Endothelial cell of umbilical vein (primary cell): Measurements from ENCODE around the gene TSPAN5. TPM values are rescaled to one million over a fixed set of nuclear protein-coding genes. Genes with fewer than 3 reads are reported as not detected.

Experiments
- BruUV-seq: library from RNA; stranded (reverse); fragments of 400-500 nt; replicated peaks from 2 replicates; lab custom pipeline; 2021; lab: Mats Ljungman, UMichigan
- CTCF ChIA-PET: fragments of 300-600, 350-600 bp; sonication (Branson Sonifier 250); formaldehyde crosslinking; loops from one replicate; lab custom pipeline; 2021; ENCODE audit warnings: antibody characterized with exemption, inconsistent platforms; lab: Charles Lee
- POLR2A ChIA-PET: fragments of 300-600, 350-600 bp; sonication (Branson Sonifier 250); formaldehyde crosslinking; loops from one replicate; lab custom pipeline; 2021; ENCODE audit warnings: antibody characterized with exemption, inconsistent platforms; lab: Charles Lee
- DNase-seq: peaks from one replicate; pipeline ENCODE4 v3.0.0-alpha.2; 2011; ENCODE audit warnings: low read depth, low spot score
- FAIRE-seq: peaks from 2 replicates; lab custom pipeline; 2011; peaks lifted over from hg19 to GRCh38; lab: Jason Lieb, UNC
- H2AFZ ChIP-seq: 2 replicates; pipeline ENCODE4 v1.6.0; 2012; ENCODE audit warnings: low read depth, low read length, control low read depth, inconsistent platforms
- H3K27ac ChIP-seq: 2 replicates; pipeline ENCODE4 v1.5.1; 2011; ENCODE audit warnings: low read depth, mild to moderate bottlenecking, control low read depth, low read length, moderate library complexity; ENCODE audit not compliant: insufficient read depth
- H3K27me3 ChIP-seq, 2 experiments: 2 replicates each; pipeline versions ENCODE4 v1.6.0 to v1.6.1; 2011; ENCODE audit warnings: low read length in 2 of 2, mixed read lengths in 1 of 2; ENCODE audit not compliant: control insufficient read depth in 2 of 2, insufficient read depth in 2 of 2
- H3K36me3 ChIP-seq, 2 experiments: 2 replicates in 1 of 2; 3 replicates in 1 of 2; pipeline ENCODE4 v1.5.1; 2011; ENCODE audit warnings: low read length in 2 of 2, mild to moderate bottlenecking in 1 of 2, moderate library complexity in 1 of 2; ENCODE audit not compliant: control insufficient read depth in 2 of 2, insufficient read depth in 2 of 2; ENCODE audit errors: extremely low read depth in 1 of 2
- H3K4me1 ChIP-seq: 3 replicates; pipeline ENCODE4 v1.5.1; 2011; ENCODE audit warnings: mild to moderate bottlenecking, low read length; ENCODE audit not compliant: control insufficient read depth, insufficient read depth; ENCODE audit errors: extremely low read depth
- H3K4me2 ChIP-seq: 2 replicates; pipeline ENCODE4 v1.6.1; 2011; ENCODE audit warnings: low read length, control low read depth, mixed read lengths; ENCODE audit not compliant: insufficient read depth
- H3K4me3 ChIP-seq, 3 experiments: fragments of 200-600 bp in 1 of 3; sonication (generic), shearing (Covaris generic) in 1 of 3; replicated peaks in 1 of 3; 2 replicates each; pipeline ENCODE4 v1.5.1; 2011 to 2016; ENCODE audit warnings: control low read depth in 3 of 3, low read length in 3 of 3, mild to moderate bottlenecking in 2 of 3, inconsistent platforms in 1 of 3, low read depth in 1 of 3, moderate library complexity in 1 of 3; ENCODE audit not compliant: insufficient read depth in 1 of 3
- H3K79me2 ChIP-seq: 2 replicates; pipeline ENCODE4 v1.6.0; 2012; ENCODE audit warnings: low read length, inconsistent platforms; ENCODE audit not compliant: control insufficient read depth, insufficient read depth
- H3K9ac ChIP-seq: replicated peaks from 2 replicates; pipeline ENCODE3; 2011; ENCODE audit warnings: low read length, control low read depth; ENCODE audit not compliant: insufficient read depth; ENCODE audit errors: extremely low read depth
- H3K9me1 ChIP-seq: replicated peaks from 3 replicates; pipeline ENCODE4 v1.6.0; 2011; ENCODE audit warnings: mild to moderate bottlenecking, low read length; ENCODE audit not compliant: control insufficient read depth, insufficient read depth; ENCODE audit errors: extremely low read depth
- H3K9me3 ChIP-seq: replicated peaks from 2 replicates; pipeline ENCODE4 v1.5.1; 2012; ENCODE audit warnings: low read length, inconsistent platforms; ENCODE audit not compliant: control insufficient read depth, insufficient read depth
- H4K20me1 ChIP-seq: replicated peaks from 2 replicates; pipeline ENCODE3; 2011; ENCODE audit warnings: mild to moderate bottlenecking, low read length; ENCODE audit not compliant: control insufficient read depth, insufficient read depth; ENCODE audit errors: extremely low read depth
- EZH2 ChIP-seq: IDR thresholded peaks from 2 replicates; pipeline ENCODE4 v1.6.1; 2012; ENCODE audit warnings: borderline replicate concordance, low read depth, mild to moderate bottlenecking, moderate library complexity, low read length, inconsistent platforms; ENCODE audit not compliant: severe bottlenecking
- GATA2 ChIP-seq: IDR thresholded peaks from 2 replicates; pipeline ENCODE4 v1.7.0; 2011; ENCODE audit warnings: low read depth, mild to moderate bottlenecking, moderate library complexity, mixed read lengths, low read length; ENCODE audit not compliant: insufficient read length, insufficient read depth
- MYC ChIP-seq: IDR thresholded peaks from one replicate; pipeline ENCODE4 v1.6.1; 2011; ENCODE audit warnings: mild to moderate bottlenecking, low read depth, low read length
- POLR2A ChIP-seq: IDR thresholded peaks from 2 replicates; pipeline ENCODE4 v1.6.1; 2012; ENCODE audit warnings: low read depth, mild to moderate bottlenecking, control low read depth, low read length
- POLR2AphosphoS5 ChIP-seq: IDR thresholded peaks from 2 replicates; pipeline ENCODE4 v1.6.1; 2012; ENCODE audit warnings: low read depth, mild to moderate bottlenecking, control low read depth, low read length, moderate library complexity; ENCODE audit not compliant: insufficient read depth
- dilution Hi-C: fragments of 300-500 bp; cut with MboI; formaldehyde crosslinking; loops from one replicate; pipeline ENCODE4 v1.15.0; 2019; ENCODE audit warnings: low sequenced_read_pairs; ENCODE audit not compliant: extremely low pct_ligation_motif_present
- intact Hi-C: fragments of 100-400 bp; cut with micrococcal nuclease; formaldehyde crosslinking; loops from one replicate; pipeline ENCODE4 v1.10.0; 2022
- polyA plus RNA-seq, 4 experiments: library from polyadenylated mRNA; depleted of rRNA in 3 of 4; stranded (reverse) in 3 of 4; unstranded in 1 of 4; fragments of >200 nt; gene quantifications; 2 replicates each; pipeline versions ENCODE4 v1.2.1 to v1.2.3, GENCODE V29; 2011 to 2012; ENCODE audit warnings: missing spikeins in 1 of 4
- total RNA-seq: library from RNA; stranded (reverse); gene quantifications from 2 replicates; pipeline ENCODE4 v1.2.3, GENCODE V29; 2021
- TF ChIP-seq, protein P1 (sequence below), 2 donors: IDR thresholded peaks; 1 replicate in 1 of 2; 2 replicates in 1 of 2; pipeline ENCODE4 v1.5.1; 2011; ENCODE audit warnings: low read length in 2 of 2, mild to moderate bottlenecking in 2 of 2, moderate library complexity in 2 of 2, control low read depth in 1 of 2, inconsistent platforms in 1 of 2, low read depth in 1 of 2; ENCODE audit not compliant: insufficient read depth in 1 of 2; ENCODE audit errors: extremely low read depth in 1 of 2

TSPAN5 gene
- total and polyA plus RNA-seq, 2 donors (not counting 3 experiments of a cell fraction or from before 2014, with no cell fraction given): 45.1 to 50.2 TPM

DNA sequence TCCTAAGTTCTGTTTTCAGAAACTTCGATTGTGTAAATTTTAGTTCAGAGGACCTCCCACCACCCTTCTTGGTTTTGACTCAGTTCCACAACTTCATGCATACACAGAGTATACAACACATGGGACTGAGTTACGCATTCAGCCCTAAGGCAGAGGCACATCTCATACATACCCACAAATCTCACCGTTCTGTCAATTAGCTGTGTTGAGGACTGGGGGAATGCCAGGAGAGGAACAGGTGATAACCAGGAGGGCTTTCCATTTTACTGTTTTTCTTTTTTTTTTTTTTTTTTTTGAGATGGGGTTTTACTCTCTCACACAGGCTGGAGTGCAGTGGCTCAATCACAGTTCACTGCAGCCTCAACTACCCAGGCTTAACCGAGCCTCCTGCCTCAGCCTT is 150.2 kb downstream of the TSPAN5 start:
- intact Hi-C loops (loop anchor here (5.0 kb wide), 1 partner anchor 119 kb away; no protein-coding TSS in a partner anchor), dilution Hi-C loops (no loop called here)
- CTCF ChIA-PET: interaction anchor here (1.9 kb wide), 1 partner anchor 14 kb away, joined by 6 read pairs; no protein-coding TSS in a partner anchor
- POLR2A ChIA-PET: interaction anchor here (0.7 kb wide), 1 partner anchor 14 kb away, joined by 4 read pairs; no protein-coding TSS in a partner anchor
- peaks cover 0 to 2% of the 10 kb centered on the region in 2 experiments for H3K36me3 ChIP-seq
- H3K9me3 ChIP-seq: no peaks in the 10 kb centered on the region
- H3K4me1 ChIP-seq: no peaks in the 10 kb centered on the region
- H3K79me2 ChIP-seq: peaks cover 10% of the 10 kb centered on the region
- TF ChIP-seq POLR2A: no peak
- no peak for TF ChIP-seq MYC
- no peak for TF ChIP-seq EZH2
- TF ChIP-seq, protein P1, sequence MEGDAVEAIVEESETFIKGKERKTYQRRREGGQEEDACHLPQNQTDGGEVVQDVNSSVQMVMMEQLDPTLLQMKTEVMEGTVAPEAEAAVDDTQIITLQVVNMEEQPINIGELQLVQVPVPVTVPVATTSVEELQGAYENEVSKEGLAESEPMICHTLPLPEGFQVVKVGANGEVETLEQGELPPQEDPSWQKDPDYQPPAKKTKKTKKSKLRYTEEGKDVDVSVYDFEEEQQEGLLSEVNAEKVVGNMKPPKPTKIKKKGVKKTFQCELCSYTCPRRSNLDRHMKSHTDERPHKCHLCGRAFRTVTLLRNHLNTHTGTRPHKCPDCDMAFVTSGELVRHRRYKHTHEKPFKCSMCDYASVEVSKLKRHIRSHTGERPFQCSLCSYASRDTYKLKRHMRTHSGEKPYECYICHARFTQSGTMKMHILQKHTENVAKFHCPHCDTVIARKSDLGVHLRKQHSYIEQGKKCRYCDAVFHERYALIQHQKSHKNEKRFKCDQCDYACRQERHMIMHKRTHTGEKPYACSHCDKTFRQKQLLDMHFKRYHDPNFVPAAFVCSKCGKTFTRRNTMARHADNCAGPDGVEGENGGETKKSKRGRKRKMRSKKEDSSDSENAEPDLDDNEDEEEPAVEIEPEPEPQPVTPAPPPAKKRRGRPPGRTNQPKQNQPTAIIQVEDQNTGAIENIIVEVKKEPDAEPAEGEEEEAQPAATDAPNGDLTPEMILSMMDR (IDR thresholded peaks at IDR 0.05; ENCODE audit: extremely low read depth in 1 of 2, insufficient read depth in 1 of 2, low read depth in 1 of 2, low read length in 2 of 2): no peak
- no peak for TF ChIP-seq POLR2AphosphoS5
- TF ChIP-seq GATA2: no peak
- no peak overlapping the region for H3K4me3 ChIP-seq
- no peaks in the 10 kb centered on the region for H3K27me3 ChIP-seq
- H3K27ac ChIP-seq: no peak overlapping the region
- no peaks in the 10 kb centered on the region for H3K9me1 ChIP-seq
- H3K4me2 ChIP-seq: no peak overlapping the region
- no peaks in the 10 kb centered on the region for H4K20me1 ChIP-seq
- DNase-seq: no peak
- FAIRE-seq: no peak
- BruUV-seq: no TSS peak
- no peak overlapping the region for H3K9ac ChIP-seq
- no peak overlapping the region for H2AFZ ChIP-seq
